Endodermal cell (in vitro differentiated cells): ENCODE results near the gene TRERF1. TPM values are rescaled to one million over a fixed set of nuclear protein-coding genes. Genes with fewer than 3 reads are reported as not detected.
A peak's percentile ranks its signal among the peaks of the same experiment; 100 is the strongest.

Source experiments
- DNase-seq: peaks from one replicate; pipeline ENCODE4 v3.0.0-alpha.2; 2017
- H3K27ac ChIP-seq: 2 replicates; pipeline ENCODE4 v1.5.1; 2013; ENCODE audit warnings: mild to moderate bottlenecking, low read depth, low read length, moderate library complexity
- H3K27me3 ChIP-seq: 2 replicates; pipeline ENCODE4 v1.6.1; 2013; ENCODE audit warnings: mild to moderate bottlenecking, low read length, moderate library complexity; ENCODE audit not compliant: insufficient read depth, control insufficient read depth, poor library complexity, severe bottlenecking
- H3K36me3 ChIP-seq: 2 replicates; pipeline ENCODE4 v1.7.0; 2013; ENCODE audit warnings: mild to moderate bottlenecking, low read length, moderate library complexity; ENCODE audit not compliant: control insufficient read depth, insufficient read depth
- H3K4me1 ChIP-seq: one replicate; pipeline ENCODE4 v1.7.0; 2013; ENCODE audit warnings: low read length; ENCODE audit not compliant: control insufficient read depth, insufficient read depth
- H3K4me3 ChIP-seq: 2 replicates; pipeline ENCODE4 v1.5.1; 2013; ENCODE audit warnings: mild to moderate bottlenecking, low read length, moderate library complexity
- H3K9ac ChIP-seq: 2 replicates; pipeline ENCODE4 v1.6.1; 2013; ENCODE audit warnings: mild to moderate bottlenecking, low read length, moderate library complexity; ENCODE audit not compliant: poor library complexity, severe bottlenecking; ENCODE audit errors: extremely low read depth
- H3K9me3 ChIP-seq: 2 replicates; pipeline ENCODE4 v1.6.1; 2013; ENCODE audit warnings: mild to moderate bottlenecking, low read length, moderate library complexity; ENCODE audit not compliant: control insufficient read depth
- H3K27ac Mint-ChIP-seq: 2 replicates; pipeline ENCODE4 v1.8.0; 2020; ENCODE audit warnings: mixed read lengths
- H3K27me3 Mint-ChIP-seq: 2 replicates; pipeline ENCODE4 v1.8.0; 2021; ENCODE audit warnings: mild to moderate bottlenecking, mixed read lengths; ENCODE audit not compliant: insufficient read depth
- H3K36me3 Mint-ChIP-seq: 2 replicates; pipeline ENCODE4 v1.8.0; 2020; ENCODE audit warnings: low read depth, mixed read lengths
- H3K4me1 Mint-ChIP-seq: 2 replicates; pipeline ENCODE4 v1.8.0; 2020; ENCODE audit warnings: mixed read lengths
- H3K4me3 Mint-ChIP-seq: 2 replicates; pipeline ENCODE4 v1.8.0; 2020; ENCODE audit warnings: mild to moderate bottlenecking, moderate library complexity, mixed read lengths
- H3K9me3 Mint-ChIP-seq: 2 replicates; pipeline ENCODE4 v1.8.0; 2020; ENCODE audit warnings: mild to moderate bottlenecking, mixed read lengths
- WGBS, 2 experiments: methylation state at CpG; one replicate each; pipeline versions ENCODE4 v1.1.5 to v1.1.7; 2013; ENCODE audit warnings: missing lambda C conversion rate in 2 of 2, mixed read lengths in 1 of 2; ENCODE audit not compliant: insufficient coverage in 1 of 2, insufficient read length in 1 of 2; 5-methylcytosine and 5-hydroxymethylcytosine counted together
- total RNA-seq, 2 donors: library from RNA; stranded (reverse); fragmentation: NEBNext Ultra II Directional in 1 of 2; extraction: Animal tissue kit (Norgen Biotek cat#: 25700) in 1 of 2; gene quantifications; 2 replicates in 1 of 2; 3 replicates in 1 of 2; pipeline ENCODE4 v1.2.1, GENCODE V29; 2021
- TF ChIP-seq, protein P1 (sequence below): fragments of 200-600 bp; sonication (generic); conservative IDR thresholded peaks from 2 replicates; pipeline ENCODE4 v1.5.0; 2021; ENCODE audit warnings: antibody characterized with exemption, mild to moderate bottlenecking

The TRERF1 gene
- total RNA-seq, 2 donors from 2014 or later = 4.7 to 5.3 TPM

DNA sequence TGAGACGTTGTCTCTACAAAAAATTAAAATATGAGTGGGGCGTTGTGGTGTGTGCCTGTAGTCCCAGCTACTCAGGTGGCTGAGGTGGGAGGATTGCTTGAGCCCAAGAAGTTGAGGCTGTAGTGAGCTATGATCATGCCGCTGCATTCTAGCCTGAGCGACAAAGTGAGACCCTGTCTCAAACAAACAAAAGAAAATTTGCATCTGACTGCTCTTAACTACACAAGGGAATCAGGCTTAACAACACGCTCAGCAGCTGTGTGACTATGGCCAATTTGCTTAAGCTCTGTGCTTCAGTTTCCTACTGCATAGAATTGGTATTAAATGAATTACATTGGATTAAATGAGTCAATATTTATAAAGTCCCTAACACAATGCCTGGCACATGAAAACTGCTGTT is 209.8 kb downstream of the TRERF1 start:
- Mint-ChIP-seq H3K27ac (peak overlapping the region; percentile 89), H3K36me3 (peaks cover 5% of the 10 kb centered on the region), H3K4me3 (no peak overlapping the region), H3K9me3 (no peaks in the 10 kb centered on the region), H3K4me1 (peaks cover 34% of the 10 kb centered on the region), H3K27me3 (no peaks in the 10 kb centered on the region)
- Histone ChIP-seq H3K4me1 (peaks cover 8% of the 10 kb centered on the region), H3K27ac (no peak overlapping the region), H3K9ac (no peak overlapping the region), H3K9me3 (no peaks in the 10 kb centered on the region), H3K4me3 (no peak overlapping the region), H3K36me3 (no peaks in the 10 kb centered on the region), H3K27me3 (no peaks in the 10 kb centered on the region)
- peak; percentile 76 for DNase-seq
- 47 to 49% methylated on average over 3 to 5 of the region's 5 CpGs for WGBS, 2 experiments
- TF ChIP-seq, protein P1, sequence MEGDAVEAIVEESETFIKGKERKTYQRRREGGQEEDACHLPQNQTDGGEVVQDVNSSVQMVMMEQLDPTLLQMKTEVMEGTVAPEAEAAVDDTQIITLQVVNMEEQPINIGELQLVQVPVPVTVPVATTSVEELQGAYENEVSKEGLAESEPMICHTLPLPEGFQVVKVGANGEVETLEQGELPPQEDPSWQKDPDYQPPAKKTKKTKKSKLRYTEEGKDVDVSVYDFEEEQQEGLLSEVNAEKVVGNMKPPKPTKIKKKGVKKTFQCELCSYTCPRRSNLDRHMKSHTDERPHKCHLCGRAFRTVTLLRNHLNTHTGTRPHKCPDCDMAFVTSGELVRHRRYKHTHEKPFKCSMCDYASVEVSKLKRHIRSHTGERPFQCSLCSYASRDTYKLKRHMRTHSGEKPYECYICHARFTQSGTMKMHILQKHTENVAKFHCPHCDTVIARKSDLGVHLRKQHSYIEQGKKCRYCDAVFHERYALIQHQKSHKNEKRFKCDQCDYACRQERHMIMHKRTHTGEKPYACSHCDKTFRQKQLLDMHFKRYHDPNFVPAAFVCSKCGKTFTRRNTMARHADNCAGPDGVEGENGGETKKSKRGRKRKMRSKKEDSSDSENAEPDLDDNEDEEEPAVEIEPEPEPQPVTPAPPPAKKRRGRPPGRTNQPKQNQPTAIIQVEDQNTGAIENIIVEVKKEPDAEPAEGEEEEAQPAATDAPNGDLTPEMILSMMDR = no peak

DNA sequence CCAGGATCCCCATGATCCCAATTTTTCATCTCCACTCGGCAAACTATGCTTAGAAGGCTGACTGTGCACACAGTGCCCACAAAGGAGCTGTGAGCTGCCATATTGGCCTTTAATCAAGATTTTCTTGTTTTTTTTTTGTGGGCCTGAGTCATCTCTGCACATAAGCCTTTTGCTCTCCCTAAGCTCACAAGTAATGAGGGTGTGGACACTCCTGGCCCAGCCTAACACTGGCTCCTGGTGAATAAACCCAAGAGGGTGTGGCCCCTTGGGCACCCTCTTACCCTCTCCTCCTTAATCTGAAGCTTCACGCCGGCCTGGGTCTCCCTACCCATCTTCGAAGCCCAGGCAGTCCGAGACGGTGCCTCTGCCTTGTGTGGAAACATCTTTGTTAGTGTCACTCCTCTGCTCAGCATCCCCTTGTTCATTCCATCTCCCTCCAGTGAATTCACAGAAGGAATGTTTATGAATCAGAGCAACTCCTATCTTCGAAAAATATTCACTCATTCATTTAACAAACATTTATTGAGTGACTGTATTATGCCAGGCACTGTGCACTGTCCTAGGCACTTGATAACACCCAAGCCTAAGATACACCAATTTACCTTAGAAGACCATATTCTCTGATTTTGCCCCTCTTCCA is 211.9 kb downstream of the TRERF1 start:
- Mint-ChIP-seq H3K36me3 (peaks cover 4% of the 10 kb centered on the region), H3K9me3 (no peaks in the 10 kb centered on the region), H3K27ac (peak overlapping the region; percentile 86), H3K4me3 (peak overlapping the region; percentile 9), H3K27me3 (no peaks in the 10 kb centered on the region), H3K4me1 (peaks cover 34% of the 10 kb centered on the region)
- Histone ChIP-seq H3K36me3 (no peaks in the 10 kb centered on the region), H3K9ac (no peak overlapping the region), H3K27me3 (no peaks in the 10 kb centered on the region), H3K9me3 (no peaks in the 10 kb centered on the region), H3K4me3 (no peak overlapping the region), H3K27ac (no peak overlapping the region), H3K4me1 (peaks cover 8% of the 10 kb centered on the region)
- DNase-seq = no peak
- TF ChIP-seq, protein P1 = no peak
- WGBS, 2 experiments = 85 to 91% methylated on average over 5 to 7 of the region's 7 CpGs

DNA sequence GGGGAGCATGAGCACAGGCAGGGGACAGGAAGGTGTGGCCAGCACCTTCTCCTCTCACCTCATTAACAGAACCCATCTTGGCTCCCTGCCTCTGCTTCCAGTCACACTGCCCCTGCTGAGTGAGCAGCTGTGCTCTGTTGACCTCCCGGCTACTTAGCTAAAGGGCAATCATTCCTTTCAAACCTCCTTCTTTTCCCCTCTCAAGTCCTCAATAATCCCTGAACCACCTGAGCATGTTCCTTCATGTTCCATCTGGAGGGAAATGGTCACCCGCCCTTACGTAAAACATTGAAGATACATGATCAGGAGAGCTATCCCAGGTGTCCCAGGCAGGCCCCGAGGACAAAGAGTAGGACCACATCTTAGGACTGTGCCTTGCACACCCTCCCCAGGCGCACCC is 212.4 kb downstream of the TRERF1 start:
- Mint-ChIP-seq H3K4me3 (peak overlapping the region; percentile 9), H3K27ac (peak overlapping the region; percentile 86), H3K4me1 (peaks cover 34% of the 10 kb centered on the region), H3K27me3 (no peaks in the 10 kb centered on the region), H3K36me3 (peaks cover 2% of the 10 kb centered on the region), H3K9me3 (no peaks in the 10 kb centered on the region)
- no peak overlapping the region for H3K4me3 ChIP-seq
- peaks cover 8% of the 10 kb centered on the region for H3K4me1 ChIP-seq
- peak; percentile 89 for DNase-seq
- H3K27me3 ChIP-seq = no peaks in the 10 kb centered on the region
- H3K27ac ChIP-seq = no peak overlapping the region
- TF ChIP-seq, protein P1 = no peak
- no peak overlapping the region for H3K9ac ChIP-seq
- no peaks in the 10 kb centered on the region for H3K9me3 ChIP-seq
- WGBS, 2 experiments = 62 to 83% methylated on average over 3 to 5 of the region's 5 CpGs
- H3K36me3 ChIP-seq = no peaks in the 10 kb centered on the region
